GM12878 (cell line): ENCODE measurements around the gene SLC45A2. TPM values are rescaled to one million over a fixed set of nuclear protein-coding genes. Genes with fewer than 3 reads are reported as not detected.

Source experiments
- ATAC-seq: fragments of 200-7000 bp; cut with Tn5 transposase; 3 replicates; pipeline ENCODE4 v1.9.1; 2020; ENCODE audit warnings: mild to moderate bottlenecking, moderate library complexity
- BruUV-seq: library from RNA; stranded (reverse); fragments of 400-500 nt; replicated peaks from 2 replicates; lab custom pipeline; 2021; lab: Mats Ljungman, UMichigan
- CTCF ChIA-PET: fragments of 300-600 bp; sonication (Branson Sonifier 250); formaldehyde crosslinking; extraction: SDS; loops from one replicate; lab custom pipeline; 2021; ENCODE audit warnings: inconsistent platforms; lab: Yijun Ruan, JAX
- POLR2A ChIA-PET: fragments of 350-600 bp; formaldehyde crosslinking; extraction: SDS; loops from one replicate; lab custom pipeline; 2021; ENCODE audit warnings: inconsistent platforms; lab: Charles Lee
- RAD21 ChIA-PET: fragments of 300-600 bp; sonication (Branson Sonifier 250); formaldehyde crosslinking; loops from one replicate; lab custom pipeline; 2023; ENCODE audit warnings: antibody characterized with exemption; ENCODE audit not compliant: unreplicated experiment; lab: Charles Lee
- SMC1A ChIA-PET: fragments of 300-600 bp; sonication (Branson Sonifier 250); formaldehyde crosslinking; loops from one replicate; lab custom pipeline; 2023; ENCODE audit not compliant: unreplicated experiment, uncharacterized antibody; lab: Charles Lee
- DNase-seq: peaks from one replicate; pipeline ENCODE4 v3.0.0-alpha.2; 2011; ENCODE audit warnings: low read depth, low spot score
- FAIRE-seq: peaks from 3 replicates; lab custom pipeline; 2011; peaks lifted over from hg19 to GRCh38; lab: Jason Lieb, UNC
- H2AFZ ChIP-seq: 2 replicates; pipeline ENCODE4 v1.6.0; 2011; ENCODE audit warnings: low read depth, low read length, control low read depth; ENCODE audit not compliant: control insufficient read depth
- H3K27ac ChIP-seq: 2 replicates; pipeline ENCODE4 v1.5.1; 2011; ENCODE audit warnings: control low read depth; ENCODE audit not compliant: control insufficient read depth, insufficient read depth
- H3K27me3 ChIP-seq, 2 experiments: replicated peaks in 1 of 2; 2 replicates each; pipeline versions ENCODE4 v1.6.0 to v1.6.1; 2011; ENCODE audit warnings: low read length in 1 of 2; ENCODE audit not compliant: control insufficient read depth in 2 of 2, insufficient read depth in 2 of 2
- H3K36me3 ChIP-seq, 2 experiments: 2 replicates each; pipeline ENCODE4 v1.5.1; 2011; ENCODE audit warnings: low read length in 1 of 2; ENCODE audit not compliant: control insufficient read depth in 2 of 2, insufficient read depth in 2 of 2
- H3K4me1 ChIP-seq: 2 replicates; pipeline ENCODE4 v1.6.1; 2011; ENCODE audit warnings: mild to moderate bottlenecking, low read length, moderate library complexity, mixed read lengths; ENCODE audit not compliant: control insufficient read depth, insufficient read depth
- H3K4me2 ChIP-seq: 2 replicates; pipeline ENCODE4 v1.6.0; 2011; ENCODE audit warnings: control low read depth; ENCODE audit not compliant: control insufficient read depth, insufficient read depth
- H3K4me3 ChIP-seq: fragments of 200-600 bp; sonication (generic); 2 replicates; pipeline ENCODE4 v1.5.1; 2016
- H3K79me2 ChIP-seq: 2 replicates; pipeline ENCODE4 v1.6.0; 2011; ENCODE audit warnings: low read length; ENCODE audit not compliant: control insufficient read depth, insufficient read depth
- H3K9ac ChIP-seq: 2 replicates; pipeline ENCODE4 v1.8.0; 2011; ENCODE audit warnings: low read length, control low read depth, mixed read lengths; ENCODE audit not compliant: control insufficient read depth, insufficient read depth
- H3K9me3 ChIP-seq: replicated peaks from 3 replicates; pipeline ENCODE4 v1.5.1; 2011; ENCODE audit warnings: mild to moderate bottlenecking, low read length; ENCODE audit not compliant: control insufficient read depth, insufficient read depth
- H4K20me1 ChIP-seq: 2 replicates; pipeline ENCODE4 v1.6.0; 2011; ENCODE audit not compliant: control insufficient read depth, insufficient read depth
- BCLAF1 ChIP-seq: fragments of 450-650 bp; IDR thresholded peaks from 2 replicates; pipeline ENCODE4 v1.6.1; 2017; ENCODE audit warnings: antibody characterized with exemption, mild to moderate bottlenecking, moderate library complexity
- DPF2 ChIP-seq: fragments of 450-650 bp; IDR thresholded peaks from 2 replicates; pipeline ENCODE4 v1.6.1; 2017; ENCODE audit warnings: mild to moderate bottlenecking
- E4F1 ChIP-seq: fragments of 450-650 bp; IDR thresholded peaks from 2 replicates; pipeline ENCODE4 v1.6.1; 2018; ENCODE audit warnings: borderline replicate concordance, mild to moderate bottlenecking; ENCODE audit not compliant: partially characterized antibody
- HDAC2 ChIP-seq: fragments of 200-600 bp; sonication (generic); IDR thresholded peaks from 2 replicates; pipeline ENCODE4 v1.6.1; 2017
- NBN ChIP-seq: fragments of 450-650 bp; IDR thresholded peaks from 2 replicates; pipeline ENCODE4 v1.6.1; 2016
- RBBP5 ChIP-seq: fragments of 200-600 bp; sonication (generic); conservative IDR thresholded peaks from 2 replicates; pipeline ENCODE4 v1.6.1; 2016
- RFX5 ChIP-seq: IDR thresholded peaks from 2 replicates; pipeline ENCODE4 v1.6.1; 2011; ENCODE audit warnings: low read depth, low read length, improper control_type of control experiment
- SREBF2 ChIP-seq: IDR thresholded peaks from 2 replicates; pipeline ENCODE4 v1.6.1; 2012; ENCODE audit warnings: mild to moderate bottlenecking, low read length
- TBL1XR1 ChIP-seq: IDR thresholded peaks from 2 replicates; pipeline ENCODE4 v1.6.1; 2012; ENCODE audit warnings: low read depth, low read length, improper control_type of control experiment
- YBX1 ChIP-seq: fragments of 450-650 bp; IDR thresholded peaks from 2 replicates; pipeline ENCODE4 v1.6.1; 2016; ENCODE audit warnings: antibody characterized with exemption
- WGBS: methylation state at CpG from one replicate; pipeline ENCODE4 v1.1.6; 2016; ENCODE audit warnings: low lambda C conversion rate; ENCODE audit not compliant: insufficient replicate concordance, insufficient coverage; ENCODE audit errors: missing lambda C conversion rate; 5-methylcytosine and 5-hydroxymethylcytosine counted together
- in situ Hi-C: fragments of 300-500 bp; cut with MboI; formaldehyde crosslinking; loops from 9 replicates; pipeline ENCODE4 v1.14.3; 2018; ENCODE audit warnings: mixed read lengths
- intact Hi-C: fragments of 100-400 bp; cut with micrococcal nuclease; formaldehyde crosslinking; loops from one replicate; pipeline ENCODE4 v1.14.2; 2022; ENCODE audit not compliant: unreplicated experiment
- polyA plus RNA-seq, 11 experiments: library from polyadenylated mRNA; depleted of rRNA in 4 of 11; unstranded in 6 of 11; stranded (reverse) in 5 of 11; fragments of >200 nt; fragmentation: Nextera tagmentation in 4 of 11; fragmentation: Illumina TruSeq in 1 of 11; extraction: Ambion mirVana in 4 of 11; extraction: Trizol in 1 of 11; gene quantifications; 1 replicate in 1 of 11; 2 replicates in 10 of 11; pipeline versions ENCODE4 v1.2.1 to v1.2.3, GENCODE V29; 2011 to 2016; ENCODE audit warnings: inconsistent platforms in 2 of 11, missing spikeins in 2 of 11, low read depth in 1 of 11
- total RNA-seq, 4 experiments: library from RNA; depleted of rRNA in 3 of 4; stranded (reverse); fragments of >200 nt in 3 of 4; fragmentation: Illumina TruSeq in 1 of 4; extraction: Trizol in 1 of 4; gene quantifications; 2 replicates each; pipeline versions ENCODE4 v1.2.1 to v1.2.3, GENCODE V29; 2013 to 2021
- TF ChIP-seq, protein P1 (sequence below), 3 experiments: IDR thresholded peaks in 2 of 3; conservative IDR thresholded peaks in 1 of 3; 2 replicates each; pipeline ENCODE4 v1.5.1; 2011; ENCODE audit warnings: low read depth in 3 of 3, low read length in 3 of 3, mild to moderate bottlenecking in 3 of 3, control low read depth in 2 of 3, moderate library complexity in 2 of 3, inconsistent platforms in 1 of 3, mixed read lengths in 1 of 3; ENCODE audit not compliant: control insufficient read depth in 2 of 3, insufficient read depth in 1 of 3; ENCODE audit errors: extremely low read depth in 1 of 3
- TF ChIP-seq, protein P2 (sequence below): fragments of 450-650 bp; conservative IDR thresholded peaks from 2 replicates; pipeline ENCODE4 v1.6.1; 2017; ENCODE audit warnings: mild to moderate bottlenecking, moderate library complexity

SLC45A2 gene
- total and polyA plus RNA-seq, 10 of the 15 experiments (the other 5 are each of a cell fraction or from before 2014, with no cell fraction given), result 0.06 to 0.07 TPM; not detected in 8

DNA sequence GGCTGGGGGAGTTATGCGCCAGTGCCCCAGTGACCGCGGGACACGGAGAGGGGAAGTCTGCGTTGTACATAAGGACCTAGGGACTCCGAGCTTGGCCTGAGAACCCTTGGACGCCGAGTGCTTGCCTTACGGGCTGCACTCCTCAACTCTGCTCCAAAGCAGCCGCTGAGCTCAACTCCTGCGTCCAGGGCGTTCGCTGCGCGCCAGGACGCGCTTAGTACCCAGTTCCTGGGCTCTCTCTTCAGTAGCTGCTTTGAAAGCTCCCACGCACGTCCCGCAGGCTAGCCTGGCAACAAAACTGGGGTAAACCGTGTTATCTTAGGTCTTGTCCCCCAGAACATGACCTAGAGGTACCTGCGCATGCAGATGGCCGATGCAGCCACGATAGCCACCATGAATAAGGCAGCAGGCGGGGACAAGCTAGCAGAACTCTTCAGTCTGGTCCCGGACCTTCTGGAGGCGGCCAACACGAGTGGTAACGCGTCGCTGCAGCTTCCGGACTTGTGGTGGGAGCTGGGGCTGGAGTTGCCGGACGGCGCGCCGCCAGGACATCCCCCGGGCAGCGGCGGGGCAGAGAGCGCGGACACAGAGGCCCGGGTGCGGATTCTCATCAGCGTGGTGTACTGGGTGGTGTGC lies 48.0 kb downstream of the SLC45A2 start, which contains the start of gene RXFP3:
TSS of gene RXFP3 (plus strand) at position 6 of the 636 bp plus-strand sequence. CDS start at position 361, 355 bp downstream.
- in situ Hi-C loops, result no loop called here
- POLR2A ChIA-PET, result interaction anchor here (0.6 to 1.1 kb wide), 2 partner anchors 467 to 501 kb away, joined by 3 read pairs; no protein-coding TSS in a partner anchor
- no peak for FAIRE-seq
- no peak for TF ChIP-seq SREBF2
- no peak for TF ChIP-seq HDAC2
- TF ChIP-seq E4F1, result no peak
- TF ChIP-seq, protein P1, sequence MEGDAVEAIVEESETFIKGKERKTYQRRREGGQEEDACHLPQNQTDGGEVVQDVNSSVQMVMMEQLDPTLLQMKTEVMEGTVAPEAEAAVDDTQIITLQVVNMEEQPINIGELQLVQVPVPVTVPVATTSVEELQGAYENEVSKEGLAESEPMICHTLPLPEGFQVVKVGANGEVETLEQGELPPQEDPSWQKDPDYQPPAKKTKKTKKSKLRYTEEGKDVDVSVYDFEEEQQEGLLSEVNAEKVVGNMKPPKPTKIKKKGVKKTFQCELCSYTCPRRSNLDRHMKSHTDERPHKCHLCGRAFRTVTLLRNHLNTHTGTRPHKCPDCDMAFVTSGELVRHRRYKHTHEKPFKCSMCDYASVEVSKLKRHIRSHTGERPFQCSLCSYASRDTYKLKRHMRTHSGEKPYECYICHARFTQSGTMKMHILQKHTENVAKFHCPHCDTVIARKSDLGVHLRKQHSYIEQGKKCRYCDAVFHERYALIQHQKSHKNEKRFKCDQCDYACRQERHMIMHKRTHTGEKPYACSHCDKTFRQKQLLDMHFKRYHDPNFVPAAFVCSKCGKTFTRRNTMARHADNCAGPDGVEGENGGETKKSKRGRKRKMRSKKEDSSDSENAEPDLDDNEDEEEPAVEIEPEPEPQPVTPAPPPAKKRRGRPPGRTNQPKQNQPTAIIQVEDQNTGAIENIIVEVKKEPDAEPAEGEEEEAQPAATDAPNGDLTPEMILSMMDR (IDR thresholded peaks at IDR 0.05 in 2 of 3, conservative IDR thresholded peaks at IDR 0.05 in 1 of 3; ENCODE audit: control insufficient read depth in 2 of 3, extremely low read depth in 1 of 3, insufficient read depth in 1 of 3, low read depth in 3 of 3, low read length in 3 of 3), result no peak
- no peak for TF ChIP-seq TBL1XR1
- TF ChIP-seq, protein P2, sequence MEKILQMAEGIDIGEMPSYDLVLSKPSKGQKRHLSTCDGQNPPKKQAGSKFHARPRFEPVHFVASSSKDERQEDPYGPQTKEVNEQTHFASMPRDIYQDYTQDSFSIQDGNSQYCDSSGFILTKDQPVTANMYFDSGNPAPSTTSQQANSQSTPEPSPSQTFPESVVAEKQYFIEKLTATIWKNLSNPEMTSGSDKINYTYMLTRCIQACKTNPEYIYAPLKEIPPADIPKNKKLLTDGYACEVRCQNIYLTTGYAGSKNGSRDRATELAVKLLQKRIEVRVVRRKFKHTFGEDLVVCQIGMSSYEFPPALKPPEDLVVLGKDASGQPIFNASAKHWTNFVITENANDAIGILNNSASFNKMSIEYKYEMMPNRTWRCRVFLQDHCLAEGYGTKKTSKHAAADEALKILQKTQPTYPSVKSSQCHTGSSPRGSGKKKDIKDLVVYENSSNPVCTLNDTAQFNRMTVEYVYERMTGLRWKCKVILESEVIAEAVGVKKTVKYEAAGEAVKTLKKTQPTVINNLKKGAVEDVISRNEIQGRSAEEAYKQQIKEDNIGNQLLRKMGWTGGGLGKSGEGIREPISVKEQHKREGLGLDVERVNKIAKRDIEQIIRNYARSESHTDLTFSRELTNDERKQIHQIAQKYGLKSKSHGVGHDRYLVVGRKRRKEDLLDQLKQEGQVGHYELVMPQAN, result no peak
- TF ChIP-seq YBX1, result no peak
- TF ChIP-seq DPF2, result no peak
- TF ChIP-seq NBN, result no peak
- TF ChIP-seq RBBP5, result no peak
- TF ChIP-seq RFX5, result no peak
- TF ChIP-seq BCLAF1, result no peak

More for the DNA sequence above, 48.0 kb downstream of the SLC45A2 start, which contains the start of gene RXFP3:
- ATAC-seq (no peak), DNase-seq (no peak)
- H3K79me2 ChIP-seq, result no peaks in the 10 kb centered on the region
- CTCF ChIA-PET, result interaction anchor here (0.8 to 6.6 kb wide), 8 partner anchors 34 to 505 kb away, joined by 3 to 96 read pairs (median 12); no protein-coding TSS in a partner anchor
- no peak within 1 kb of the TSS for H3K27ac ChIP-seq
- peak within 1 kb of the TSS; percentile 56 for H3K4me2 ChIP-seq
- intact Hi-C loops, result no loop called here
- WGBS, result 64% methylated on average over 45 of the region's 45 CpGs
- peak within 1 kb of the TSS; percentile 16; the same call in 1 of the 2 replicates for H3K4me3 ChIP-seq
- SMC1A ChIA-PET, result interaction anchor here (1.0 to 7.4 kb wide), 13 partner anchors 13 to 502 kb away, joined by 3 to 80 read pairs (median 46); partner anchors contain the start of gene TARS1
- BruUV-seq, result no TSS peak
- peaks cover 16% of the 10 kb centered on the region for H3K4me1 ChIP-seq
- H4K20me1 ChIP-seq, result no peaks in the 10 kb centered on the region
- RAD21 ChIA-PET, result interaction anchor here (0.7 to 5.0 kb wide), 6 partner anchors 31 to 501 kb away, joined by 3 to 83 read pairs (median 50); partner anchors contain the start of gene TARS1
- H3K36me3 ChIP-seq, result no peaks in the 10 kb centered on the region
- H2AFZ ChIP-seq, result no peak within 1 kb of the TSS
- H3K27me3 ChIP-seq, result no peaks in the 10 kb centered on the region; a peak in 1 of 4 replicates
- no peaks in the 10 kb centered on the region; the same call in 2 of the 3 replicates for H3K9me3 ChIP-seq
- no peak within 1 kb of the TSS for H3K9ac ChIP-seq
